ENCODE data around the gene MAGEA12.

DNA sequence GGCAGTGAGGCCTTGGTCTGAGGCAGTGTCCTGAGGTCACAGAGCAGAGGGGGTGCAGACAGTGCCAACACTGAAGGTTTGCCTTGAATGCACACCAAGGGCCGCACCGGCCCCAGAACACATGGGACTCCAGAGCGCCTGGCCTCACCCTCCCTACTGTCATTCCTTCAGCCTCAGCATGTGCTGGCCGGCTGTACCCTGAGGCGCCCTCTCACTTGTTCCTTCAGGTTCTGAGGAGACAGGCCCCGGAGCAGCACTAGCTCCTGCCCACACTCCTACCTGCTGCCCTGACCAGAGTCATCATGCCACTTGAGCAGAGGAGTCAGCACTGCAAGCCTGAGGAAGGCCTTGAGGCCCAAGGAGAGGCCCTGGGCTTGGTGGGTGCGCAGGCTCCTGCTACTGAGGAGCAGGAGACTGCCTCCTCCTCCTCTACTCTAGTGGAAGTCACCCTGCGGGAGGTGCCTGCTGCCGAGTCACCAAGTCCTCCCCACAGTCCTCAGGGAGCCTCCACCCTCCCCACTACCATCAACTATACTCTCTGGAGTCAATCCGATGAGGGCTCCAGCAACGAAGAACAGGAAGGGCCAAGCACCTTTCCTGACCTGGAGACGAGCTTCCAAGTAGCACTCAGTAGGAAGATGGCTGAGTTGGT lies 2.4 kb downstream of the MAGEA12 start:
- TF ChIP-seq POLR2AphosphoS5 (IDR thresholded peaks at IDR 0.05; ENCODE audit: low read depth) (no peak), NANOG (IDR thresholded peaks at IDR 0.05; ENCODE audit: borderline replicate concordance) (no peak)
- TF ChIP-seq, protein P1, sequence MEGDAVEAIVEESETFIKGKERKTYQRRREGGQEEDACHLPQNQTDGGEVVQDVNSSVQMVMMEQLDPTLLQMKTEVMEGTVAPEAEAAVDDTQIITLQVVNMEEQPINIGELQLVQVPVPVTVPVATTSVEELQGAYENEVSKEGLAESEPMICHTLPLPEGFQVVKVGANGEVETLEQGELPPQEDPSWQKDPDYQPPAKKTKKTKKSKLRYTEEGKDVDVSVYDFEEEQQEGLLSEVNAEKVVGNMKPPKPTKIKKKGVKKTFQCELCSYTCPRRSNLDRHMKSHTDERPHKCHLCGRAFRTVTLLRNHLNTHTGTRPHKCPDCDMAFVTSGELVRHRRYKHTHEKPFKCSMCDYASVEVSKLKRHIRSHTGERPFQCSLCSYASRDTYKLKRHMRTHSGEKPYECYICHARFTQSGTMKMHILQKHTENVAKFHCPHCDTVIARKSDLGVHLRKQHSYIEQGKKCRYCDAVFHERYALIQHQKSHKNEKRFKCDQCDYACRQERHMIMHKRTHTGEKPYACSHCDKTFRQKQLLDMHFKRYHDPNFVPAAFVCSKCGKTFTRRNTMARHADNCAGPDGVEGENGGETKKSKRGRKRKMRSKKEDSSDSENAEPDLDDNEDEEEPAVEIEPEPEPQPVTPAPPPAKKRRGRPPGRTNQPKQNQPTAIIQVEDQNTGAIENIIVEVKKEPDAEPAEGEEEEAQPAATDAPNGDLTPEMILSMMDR (conservative IDR thresholded peaks at IDR 0.05; ENCODE audit: low read depth in 2 of 2) = no peak

Data from GM23338 (cell line).